HEK293 (cell line): ENCODE measurements around the gene FAM184A.

Experiments used
- CTCF ChIP-seq: fragments of 450-650 bp; formaldehyde crosslinking; IDR thresholded peaks from 2 replicates; pipeline ENCODE4 v1.5.1; 2016; ENCODE audit warnings: missing biosample characterization, missing genetic modification characterization
- KLF7 ChIP-seq: fragments of 450-650 bp; formaldehyde crosslinking; IDR thresholded peaks from 2 replicates; pipeline ENCODE4 v1.5.1; 2016; ENCODE audit warnings: missing biosample characterization, missing genetic modification characterization, borderline replicate concordance
- PATZ1 ChIP-seq: fragments of 450-650 bp; formaldehyde crosslinking; IDR thresholded peaks from 2 replicates; pipeline ENCODE4 v1.5.1; 2016; ENCODE audit warnings: missing biosample characterization, missing genetic modification characterization
- REPIN1 ChIP-seq: fragments of 450-650 bp; formaldehyde crosslinking; IDR thresholded peaks from 2 replicates; pipeline ENCODE4 v1.5.1; 2017; ENCODE audit warnings: missing biosample characterization, missing genetic modification characterization, low read depth
- ZNF639 ChIP-seq: fragments of 450-650 bp; formaldehyde crosslinking; IDR thresholded peaks from 2 replicates; pipeline ENCODE4 v1.5.1; 2016; ENCODE audit warnings: missing biosample characterization, missing genetic modification characterization
- ZNF664 ChIP-seq: fragments of 450-650 bp; formaldehyde crosslinking; IDR thresholded peaks from 2 replicates; pipeline ENCODE4 v1.5.1; 2016; ENCODE audit warnings: missing biosample characterization, missing genetic modification characterization

- TF ChIP-seq PATZ1 (tag by site-specific recombination) (no peak), ZNF664 (no peak), CTCF (tag by site-specific recombination) (no peak), KLF7 (tag by site-specific recombination) (no peak), REPIN1 (tag by site-specific recombination) (no peak), ZNF639 (tag by site-specific recombination) (no peak)
Observed at GRCh38 chr6:118967239-118967638, 111.2 kb downstream of the FAM184A start.
